Natural killer cell (primary cell): ENCODE measurements around the gene ATRAID. TPM values are rescaled to one million over a fixed set of nuclear protein-coding genes. Genes with fewer than 3 reads are reported as not detected.

Experiments
- ATAC-seq, 3 donors: fragments of 150-1000 bp in 2 of 3; fragments of 200-7000 bp in 1 of 3; cut with Tn5 transposase; 1 replicate in 1 of 3; 2 replicates in 2 of 3; pipeline ENCODE4 v1.10.0; 2021; ENCODE audit warnings: mild to moderate bottlenecking in 2 of 3, moderate library complexity in 2 of 3
- DNase-seq, 2 donors: peaks; one replicate each; pipeline versions ENCODE4 v3.0.0 to v3.0.0-alpha.2; 2013 to 2021; ENCODE audit warnings: mixed read lengths in 1 of 2
- H3K27ac ChIP-seq: one replicate; pipeline ENCODE4 v1.5.1; 2013; ENCODE audit warnings: mild to moderate bottlenecking, low read length
- H3K27me3 ChIP-seq: one replicate; pipeline ENCODE4 v1.6.1; 2013; ENCODE audit warnings: low read length; ENCODE audit not compliant: control insufficient read depth, insufficient read depth
- H3K36me3 ChIP-seq: one replicate; pipeline ENCODE4 v1.6.1; 2013; ENCODE audit warnings: low read length; ENCODE audit not compliant: control insufficient read depth, insufficient read depth
- H3K4me1 ChIP-seq: one replicate; pipeline ENCODE4 v1.6.1; 2013; ENCODE audit warnings: low read length; ENCODE audit not compliant: control insufficient read depth, insufficient read depth
- H3K4me3 ChIP-seq: one replicate; pipeline ENCODE4 v1.5.1; 2013; ENCODE audit warnings: low read length
- H3K9me3 ChIP-seq: one replicate; pipeline ENCODE4 v1.6.1; 2013; ENCODE audit warnings: low read length; ENCODE audit not compliant: control insufficient read depth, insufficient read depth
- H3K27ac Mint-ChIP-seq, 2 donors: one replicate each; pipeline ENCODE4 v1.8.0; 2022; ENCODE audit warnings: mild to moderate bottlenecking in 2 of 2, mixed read lengths in 2 of 2, moderate library complexity in 1 of 2
- H3K27me3 Mint-ChIP-seq, 2 donors: one replicate each; pipeline ENCODE4 v1.8.0; 2022; ENCODE audit warnings: low read depth in 2 of 2, mixed read lengths in 2 of 2
- H3K36me3 Mint-ChIP-seq: one replicate; pipeline ENCODE4 v1.8.0; 2022; ENCODE audit warnings: mixed read lengths
- H3K4me1 Mint-ChIP-seq, 2 donors: one replicate each; pipeline ENCODE4 v1.8.0; 2022; ENCODE audit warnings: mixed read lengths in 2 of 2
- H3K4me3 Mint-ChIP-seq: one replicate; pipeline ENCODE4 v1.8.0; 2022; ENCODE audit warnings: mild to moderate bottlenecking, moderate library complexity, mixed read lengths
- H3K9me3 Mint-ChIP-seq, 2 donors: one replicate each; pipeline ENCODE4 v1.8.0; 2022; ENCODE audit warnings: mixed read lengths in 2 of 2
- WGBS: methylation state at CpG from one replicate; pipeline ENCODE4 v1.1.7; 2013; ENCODE audit warnings: missing lambda C conversion rate; ENCODE audit not compliant: insufficient coverage; 5-methylcytosine and 5-hydroxymethylcytosine counted together
- intact Hi-C: fragments of 100-400 bp; cut with micrococcal nuclease; formaldehyde crosslinking; loops from one replicate; pipeline ENCODE4 v1.14.2; 2022
- total RNA-seq, 4 donors: library from RNA; stranded (reverse); fragments of 120-200 nt in 1 of 4; gene quantifications; one replicate each; pipeline versions ENCODE4 v1.2.3 to v1.2.4, GENCODE V29; 2013 to 2022
- TF ChIP-seq, protein P1 (sequence below): fragments of 200-600 bp; IDR thresholded peaks from one replicate; pipeline ENCODE4 v1.8.0; 2022; ENCODE audit warnings: antibody characterized with exemption

Gene ATRAID
- total RNA-seq, 3 donors from 2014 or later (not counting 1 experiment from before 2014, with no cell fraction given), result 65.5 to 76.6 (median 76.5) TPM

DNA sequence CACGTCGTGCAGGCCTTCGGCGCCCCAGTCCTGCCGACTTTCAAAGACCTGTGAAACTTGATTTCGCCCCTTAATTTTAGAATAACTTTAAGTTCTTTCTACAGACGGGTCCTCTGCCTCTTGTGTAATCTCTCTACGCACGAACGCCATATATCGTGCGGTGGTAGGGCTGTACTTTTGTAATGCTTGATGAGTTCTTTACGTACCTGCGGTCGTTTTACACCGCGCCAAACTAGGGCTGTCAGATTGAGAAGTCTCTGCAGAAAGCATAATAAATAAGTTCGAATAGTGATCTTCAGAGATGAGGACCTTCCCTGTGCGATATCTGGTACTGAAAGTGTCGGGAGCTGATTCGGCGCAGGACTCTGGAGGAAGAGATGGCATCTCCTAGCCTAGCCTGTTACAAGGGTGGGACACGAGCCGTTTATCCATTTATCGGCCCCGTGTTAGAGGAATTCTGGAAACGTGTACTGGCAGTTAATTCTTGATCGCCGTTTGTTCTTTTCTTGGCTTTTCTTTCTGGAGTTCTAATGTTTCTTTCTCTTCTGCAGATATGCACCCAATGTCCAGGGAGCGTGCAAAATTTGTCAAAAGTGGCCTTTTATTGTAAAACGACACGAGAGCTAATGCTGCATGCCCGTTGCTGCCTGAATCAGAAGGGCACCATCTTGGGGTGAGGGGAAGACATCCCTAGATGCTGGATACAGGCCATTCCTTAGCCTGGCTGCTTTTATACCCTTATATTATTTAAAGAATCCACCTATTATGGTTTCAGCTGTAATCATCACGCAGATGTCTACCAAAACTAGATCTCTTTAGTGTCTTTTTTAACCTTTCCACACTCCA, 1.0 kb downstream of the ATRAID start:
- intact Hi-C loops, result loop anchor here (1.0 to 5.0 kb wide), 4 partner anchors 79 to 274 kb away; partner anchors contain the start of genes GTF3C2, IFT172, KHK and PREB
- Mint-ChIP-seq H3K4me1 (peaks cover 29 to 50% of the 10 kb centered on the region in 2 donors), H3K36me3 (no peaks in the 10 kb centered on the region), H3K27me3 (no peaks in the 10 kb centered on the region), H3K4me3 (peak overlapping the region; percentile 100), H3K27ac (peak overlapping the region; percentile 99 to 100), H3K9me3 (no peaks in the 10 kb centered on the region)
- ATAC-seq (peak; percentile 46 to 72 (median 56)), DNase-seq (peak in 1 of 2 donors; percentile 90)
- Histone ChIP-seq H3K4me1 (peaks cover 24% of the 10 kb centered on the region), H3K4me3 (peak overlapping the region; percentile 81), H3K36me3 (peaks cover 20% of the 10 kb centered on the region), H3K9me3 (no peaks in the 10 kb centered on the region), H3K27me3 (no peaks in the 10 kb centered on the region), H3K27ac (peak overlapping the region; percentile 97)
- TF ChIP-seq, protein P1, sequence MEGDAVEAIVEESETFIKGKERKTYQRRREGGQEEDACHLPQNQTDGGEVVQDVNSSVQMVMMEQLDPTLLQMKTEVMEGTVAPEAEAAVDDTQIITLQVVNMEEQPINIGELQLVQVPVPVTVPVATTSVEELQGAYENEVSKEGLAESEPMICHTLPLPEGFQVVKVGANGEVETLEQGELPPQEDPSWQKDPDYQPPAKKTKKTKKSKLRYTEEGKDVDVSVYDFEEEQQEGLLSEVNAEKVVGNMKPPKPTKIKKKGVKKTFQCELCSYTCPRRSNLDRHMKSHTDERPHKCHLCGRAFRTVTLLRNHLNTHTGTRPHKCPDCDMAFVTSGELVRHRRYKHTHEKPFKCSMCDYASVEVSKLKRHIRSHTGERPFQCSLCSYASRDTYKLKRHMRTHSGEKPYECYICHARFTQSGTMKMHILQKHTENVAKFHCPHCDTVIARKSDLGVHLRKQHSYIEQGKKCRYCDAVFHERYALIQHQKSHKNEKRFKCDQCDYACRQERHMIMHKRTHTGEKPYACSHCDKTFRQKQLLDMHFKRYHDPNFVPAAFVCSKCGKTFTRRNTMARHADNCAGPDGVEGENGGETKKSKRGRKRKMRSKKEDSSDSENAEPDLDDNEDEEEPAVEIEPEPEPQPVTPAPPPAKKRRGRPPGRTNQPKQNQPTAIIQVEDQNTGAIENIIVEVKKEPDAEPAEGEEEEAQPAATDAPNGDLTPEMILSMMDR, result no peak
- WGBS, result 8% methylated on average over 34 of the region's 34 CpGs

DNA sequence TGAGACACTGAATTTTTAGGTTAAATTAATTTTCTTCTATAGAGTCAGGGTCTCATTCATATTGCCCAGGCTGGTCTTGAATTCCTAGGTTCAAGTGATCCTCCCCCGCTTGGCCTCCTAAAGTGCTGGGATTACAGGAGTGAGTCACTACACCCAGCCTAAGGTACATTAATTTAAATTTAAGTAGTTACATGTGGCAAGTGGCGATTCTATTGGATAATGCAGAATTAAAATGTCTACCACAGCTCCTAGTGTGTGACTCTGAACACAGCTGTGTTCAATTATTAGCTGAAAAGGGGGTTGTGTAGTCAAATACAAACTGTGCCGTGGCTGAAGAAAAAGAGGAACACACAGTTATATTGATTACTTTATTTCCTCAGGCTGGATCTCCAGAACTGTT, 3.1 kb downstream of the ATRAID start:
- TF ChIP-seq, protein P1, result no peak
- intact Hi-C loops, result loop anchor here (5.0 kb wide), 3 partner anchors 128 to 272 kb away; partner anchors contain the start of genes GTF3C2, IFT172 and KHK
- Histone ChIP-seq H3K4me3 (no peak overlapping the region), H3K4me1 (peaks cover 29% of the 10 kb centered on the region), H3K9me3 (no peaks in the 10 kb centered on the region), H3K27me3 (no peaks in the 10 kb centered on the region), H3K36me3 (peaks cover 9% of the 10 kb centered on the region), H3K27ac (no peak overlapping the region)
- ATAC-seq (no peak), DNase-seq (no peak)
- 100% methylated on average over 3 of the region's 3 CpGs for WGBS
- Mint-ChIP-seq H3K36me3 (no peaks in the 10 kb centered on the region), H3K4me1 (peaks cover 34 to 50% of the 10 kb centered on the region in 2 donors), H3K4me3 (no peak overlapping the region), H3K27me3 (no peaks in the 10 kb centered on the region), H3K9me3 (no peaks in the 10 kb centered on the region), H3K27ac (no peak overlapping the region)

DNA sequence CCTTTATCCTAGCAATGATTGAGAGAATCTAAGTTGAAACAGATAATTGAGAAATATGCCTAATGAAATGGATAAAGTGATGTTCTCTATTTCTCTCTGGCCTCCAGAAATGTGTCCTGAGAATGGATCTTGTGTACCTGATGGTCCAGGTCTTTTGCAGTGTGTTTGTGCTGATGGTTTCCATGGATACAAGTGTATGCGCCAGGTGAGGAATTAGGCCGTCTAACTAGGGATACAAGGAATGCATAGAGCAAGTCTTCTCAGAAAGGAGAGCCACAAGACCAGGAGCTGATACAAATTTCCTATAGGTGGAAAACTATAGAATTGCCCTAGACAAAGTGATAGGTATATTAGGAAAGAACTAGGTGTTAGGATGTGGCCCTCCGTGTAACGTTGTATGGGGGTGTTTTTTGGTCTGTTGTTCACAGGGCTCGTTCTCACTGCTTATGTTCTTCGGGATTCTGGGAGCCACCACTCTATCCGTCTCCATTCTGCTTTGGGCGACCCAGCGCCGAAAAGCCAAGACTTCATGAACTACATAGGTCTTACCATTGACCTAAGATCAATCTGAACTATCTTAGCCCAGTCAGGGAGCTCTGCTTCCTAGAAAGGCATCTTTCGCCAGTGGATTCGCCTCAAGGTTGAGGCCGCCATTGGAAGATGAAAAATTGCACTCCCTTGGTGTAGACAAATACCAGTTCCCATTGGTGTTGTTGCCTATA, 4.7 kb downstream of the ATRAID start:
- TF ChIP-seq, protein P1, result no peak
- no peaks in the 10 kb centered on the region for H3K27me3 Mint-ChIP-seq
- H3K36me3 ChIP-seq, result peaks cover 9% of the 10 kb centered on the region
- peaks cover 21% of the 10 kb centered on the region for H3K4me1 ChIP-seq
- peak overlapping the region; percentile 90 for H3K4me3 Mint-ChIP-seq
- peak overlapping the region; percentile 85 for H3K4me3 ChIP-seq
- peak overlapping the region; percentile 77 to 90 for H3K27ac Mint-ChIP-seq
- 88% methylated on average over 13 of the region's 13 CpGs for WGBS
- peak overlapping the region; percentile 72 for H3K27ac ChIP-seq
- peaks cover 34 to 44% of the 10 kb centered on the region in 2 donors for H3K4me1 Mint-ChIP-seq
- H3K9me3 ChIP-seq, result no peaks in the 10 kb centered on the region
- no peak for DNase-seq
- H3K9me3 Mint-ChIP-seq, result no peaks in the 10 kb centered on the region
- ATAC-seq, result no peak
- H3K27me3 ChIP-seq, result no peaks in the 10 kb centered on the region
- H3K36me3 Mint-ChIP-seq, result no peaks in the 10 kb centered on the region
- intact Hi-C loops, result no loop called here
